ENCODE measurements around the gene PLPPR4. TPM values are rescaled to one million over a fixed set of nuclear protein-coding genes. Genes with fewer than 3 reads are reported as not detected.

Gene PLPPR4
- total RNA-seq, 1 experiment from 2014 or later: 0.42 TPM

GRCh38 chr1:99352821-99353220, 88.5 kb downstream of the PLPPR4 start:
- no peak for ATAC-seq

GRCh38 chr1:99358770-99359169, 94.5 kb downstream of the PLPPR4 start:
- H3K27ac ChIP-seq (ENCODE audit: low read depth, low read length): no peak overlapping the region
- H3K4me1 ChIP-seq (ENCODE audit: control insufficient read depth in 1 of 2, insufficient read depth in 2 of 2, low read length in 2 of 2): no peaks in the 10 kb centered on the region
- H3K4me3 ChIP-seq (replicated peaks in 1 of 2; ENCODE audit: low read depth in 1 of 2, low read length in 2 of 2): no peak overlapping the region
- H3K27me3 ChIP-seq (ENCODE audit: insufficient read depth, low read length): no peaks in the 10 kb centered on the region
- H3K9me3 ChIP-seq (ENCODE audit: control insufficient read depth in 1 of 2, insufficient read depth in 1 of 2, low read depth in 1 of 2, low read length in 2 of 2): no peaks in the 10 kb centered on the region
- TF ChIP-seq ZNF274 (IDR thresholded peaks at IDR 0.05; ENCODE audit: low read depth, low read length): no peak
- POLR2A ChIA-PET: no interaction called here
- DNase-seq (ENCODE audit: low read depth, low spot score): no peak
- intact Hi-C loops (cut with micrococcal nuclease): no loop called here
- no peaks in the 10 kb centered on the region for H3K36me3 ChIP-seq (ENCODE audit: control insufficient read depth in 1 of 2, insufficient read depth in 2 of 2, low read length in 2 of 2)
- BruUV-seq (replicated peaks): no TSS peak
- no peak for ATAC-seq
- no peaks in the 10 kb centered on the region for H3K79me2 ChIP-seq (ENCODE audit: insufficient read depth, low read length)
- no peaks in the 10 kb centered on the region for H4K20me1 ChIP-seq (ENCODE audit: insufficient read depth)
- CTCF ChIA-PET: no interaction called here
- H3K4me2 ChIP-seq (ENCODE audit: low read length): no peak overlapping the region
- RAD21 ChIA-PET (ENCODE audit: low non-redundant PET in 1 of 2, low total read pairs in 2 of 2, uncharacterized antibody in 2 of 2, unreplicated experiment in 2 of 2): no interaction called here
- H3K9me2 ChIP-seq (ENCODE audit: insufficient read depth): no peaks in the 10 kb centered on the region
- no peak overlapping the region for H2AFZ ChIP-seq (ENCODE audit: low read depth, low read length, poor library complexity, severe bottlenecking)
- H3K9ac ChIP-seq (ENCODE audit: low read length): no peak overlapping the region

More at GRCh38 chr1:99352821-99353220, 88.5 kb downstream of the PLPPR4 start:
- H3K9me2 ChIP-seq (ENCODE audit: insufficient read depth): no peaks in the 10 kb centered on the region
- H4K20me1 ChIP-seq (ENCODE audit: insufficient read depth): no peaks in the 10 kb centered on the region
- no peak overlapping the region for H3K4me3 ChIP-seq (replicated peaks in 1 of 2; ENCODE audit: low read depth in 1 of 2, low read length in 2 of 2)
- POLR2A ChIA-PET: no interaction called here
- CTCF ChIA-PET: no interaction called here
- no peaks in the 10 kb centered on the region for H3K4me1 ChIP-seq (ENCODE audit: control insufficient read depth in 1 of 2, insufficient read depth in 2 of 2, low read length in 2 of 2)
- H3K36me3 ChIP-seq (ENCODE audit: control insufficient read depth in 1 of 2, insufficient read depth in 2 of 2, low read length in 2 of 2): no peaks in the 10 kb centered on the region
- H3K9ac ChIP-seq (ENCODE audit: low read length): no peak overlapping the region
- RAD21 ChIA-PET (ENCODE audit: low non-redundant PET in 1 of 2, low total read pairs in 2 of 2, uncharacterized antibody in 2 of 2, unreplicated experiment in 2 of 2): no interaction called here
- H3K4me2 ChIP-seq (ENCODE audit: low read length): no peak overlapping the region
- no peaks in the 10 kb centered on the region for H3K79me2 ChIP-seq (ENCODE audit: insufficient read depth, low read length)
- intact Hi-C loops (cut with micrococcal nuclease): no loop called here
- TF ChIP-seq YY1 (IDR thresholded peaks at IDR 0.05; ENCODE audit: extremely low read depth, insufficient replicate concordance, low read depth, low read length): no peak
- no peak for TF ChIP-seq EGR1 (IDR thresholded peaks at IDR 0.05; ENCODE audit: low read depth)
- TF ChIP-seq SP1 (IDR thresholded peaks at IDR 0.05; ENCODE audit: low read depth): no peak
- no peak for TF ChIP-seq SIN3A (IDR thresholded peaks at IDR 0.05; ENCODE audit: low read depth)
- TF ChIP-seq FOSL1 (IDR thresholded peaks at IDR 0.05; ENCODE audit: low read depth): no peak
- TF ChIP-seq POLR2AphosphoS5 (IDR thresholded peaks at IDR 0.05; ENCODE audit: low read depth, low read length): no peak
- no peak for TF ChIP-seq MAX (IDR thresholded peaks at IDR 0.05)
- TF ChIP-seq SRF (IDR thresholded peaks at IDR 0.05; ENCODE audit: low read depth): no peak
- no peak for TF ChIP-seq EZH2phosphoT487 (IDR thresholded peaks at IDR 0.05; ENCODE audit: borderline replicate concordance)
- no peaks in the 10 kb centered on the region for H3K27me3 ChIP-seq (ENCODE audit: insufficient read depth, low read length)
- DNase-seq (ENCODE audit: low read depth, low spot score): no peak
- H2AFZ ChIP-seq (ENCODE audit: low read depth, low read length, poor library complexity, severe bottlenecking): no peak overlapping the region
- no peak overlapping the region for H3K27ac ChIP-seq (ENCODE audit: low read depth, low read length)
- no TSS peak for BruUV-seq (replicated peaks)
- H3K9me3 ChIP-seq (ENCODE audit: control insufficient read depth in 1 of 2, insufficient read depth in 1 of 2, low read depth in 1 of 2, low read length in 2 of 2): no peaks in the 10 kb centered on the region

Measured in HCT116 (cell line).